GM19372 (cell line): ENCODE results near the gene NAP1L4.
"Not testable (repeated sequence)": the region's sequence is repeated elsewhere in the genome, so short reads cannot be mapped to it uniquely, and the experiment has no call there.

Source experiments
- ATAC-seq: cut with Tn5 transposase; IDR thresholded peaks from one replicate; pipeline ENCODE4 v1.9.1; 2021; ENCODE audit warnings: mild to moderate bottlenecking, low read depth, moderate library complexity; ENCODE audit not compliant: unreplicated experiment

NAP1L4 gene

DNA sequence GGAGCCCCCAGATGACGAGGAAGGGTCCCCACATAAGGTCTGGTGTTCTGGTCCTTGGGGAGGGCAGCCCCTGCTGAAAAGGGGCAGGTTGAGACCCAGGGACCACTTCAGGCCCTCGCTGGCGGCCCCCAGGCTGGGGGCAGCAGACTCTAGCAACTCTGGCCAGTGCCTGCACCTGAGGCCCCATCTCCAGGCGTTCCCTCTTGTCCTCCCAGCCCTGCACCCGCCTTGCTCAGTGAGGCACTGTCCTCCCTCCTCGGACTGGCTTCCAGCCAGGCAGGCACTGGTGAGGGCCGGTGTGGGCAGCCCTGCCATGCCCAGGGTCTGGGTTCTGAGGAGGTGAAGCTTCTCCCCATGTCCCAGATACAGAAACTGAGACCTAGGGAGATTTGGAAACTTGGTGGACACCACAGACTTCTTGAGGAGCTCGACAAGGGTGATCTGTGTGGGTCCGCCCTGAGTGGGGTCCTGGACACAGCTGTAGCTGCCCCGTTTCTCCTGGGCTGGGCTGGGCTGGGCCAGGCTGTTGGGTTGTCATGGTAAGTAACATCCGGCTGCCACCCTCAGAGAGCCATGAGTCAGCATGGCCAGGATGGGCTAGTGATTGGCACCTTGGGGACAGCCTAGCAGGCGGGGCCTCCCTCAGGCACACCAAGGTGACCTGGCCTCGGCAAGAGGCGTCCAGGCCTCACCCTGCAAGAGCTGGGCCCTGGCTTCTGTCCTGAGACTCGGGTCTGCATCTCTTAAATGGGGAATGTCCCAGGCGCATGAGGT is 51.8 kb downstream of the NAP1L4 start:
- ATAC-seq: no peak

DNA sequence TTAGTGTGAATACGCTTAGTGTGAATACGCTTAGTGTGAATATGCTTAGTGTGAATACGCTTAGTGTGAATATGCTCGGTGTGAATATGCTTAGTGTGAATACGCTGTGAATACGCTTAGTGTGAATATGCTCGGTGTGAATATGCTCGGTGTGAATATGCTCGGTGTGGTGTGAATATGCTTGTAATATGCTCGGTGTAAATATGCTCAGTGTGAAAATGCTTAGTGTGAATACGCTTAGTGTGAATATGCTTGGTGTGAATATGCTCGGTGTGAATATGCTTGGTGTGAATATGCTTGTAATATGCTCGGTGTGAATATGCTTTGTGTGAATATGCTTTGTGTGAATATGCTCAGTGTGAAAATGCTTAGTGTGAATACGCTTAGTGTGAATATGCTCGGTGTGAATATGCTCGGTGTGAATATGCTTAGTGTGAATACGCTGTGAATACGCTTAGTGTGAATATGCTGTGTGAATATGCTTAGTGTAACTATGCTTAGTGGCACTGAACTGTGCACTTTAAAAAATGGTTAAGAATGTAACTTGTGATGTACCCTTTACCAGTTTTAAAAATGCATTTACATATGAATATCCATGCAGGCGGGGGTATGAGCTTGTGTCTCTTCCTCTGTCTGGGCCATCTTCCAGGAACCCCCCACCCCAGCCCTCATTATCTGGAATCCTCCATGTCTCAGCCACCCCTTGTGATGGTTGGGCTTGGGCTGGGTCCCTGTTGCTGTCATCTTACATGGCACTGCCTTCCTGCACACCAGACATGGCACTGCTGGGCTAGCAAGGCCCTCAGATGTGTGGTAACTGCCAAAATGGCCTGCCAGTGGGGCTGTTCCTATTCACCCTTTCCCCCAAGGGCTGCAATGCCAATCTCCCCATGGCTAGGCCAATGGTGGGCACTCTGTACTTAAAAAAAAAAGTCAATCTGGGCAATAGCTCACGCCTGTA is 53.4 kb downstream of the NAP1L4 start:
- ATAC-seq: not testable (repeated sequence)

DNA sequence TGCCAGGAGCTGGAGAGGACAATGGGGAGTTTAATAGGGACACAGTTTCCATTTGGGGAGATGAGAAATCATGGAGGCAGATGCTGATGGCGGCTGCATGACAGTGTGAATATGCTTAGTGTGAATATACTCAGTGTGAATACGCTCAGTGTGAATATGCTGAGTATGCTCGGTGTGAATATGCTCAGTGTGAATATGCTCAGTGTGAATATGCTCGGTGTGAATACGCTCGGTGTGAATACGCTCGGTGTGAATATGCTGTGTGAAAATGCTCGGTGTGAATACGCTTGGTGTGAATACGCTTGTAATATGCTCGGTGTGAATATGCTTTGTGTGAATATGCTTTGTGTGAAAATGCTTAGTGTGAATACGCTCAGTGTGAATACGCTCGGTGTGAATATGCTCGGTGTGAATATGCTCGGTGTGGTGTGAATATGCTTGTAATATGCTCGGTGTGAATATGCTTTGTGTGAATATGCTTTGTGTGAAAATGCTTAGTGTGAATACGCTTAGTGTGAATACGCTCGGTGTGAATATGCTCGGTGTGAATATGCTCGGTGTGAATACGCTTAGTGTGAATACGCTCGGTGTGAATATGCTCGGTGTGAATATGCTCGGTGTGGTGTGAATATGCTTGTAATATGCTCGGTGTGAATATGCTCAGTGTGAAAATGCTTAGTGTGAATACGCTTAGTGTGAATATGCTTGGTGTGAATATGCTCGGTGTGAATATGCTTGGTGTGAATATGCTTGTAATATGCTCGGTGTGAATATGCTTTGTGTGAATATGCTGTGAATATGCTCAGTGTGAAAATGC is 54.3 kb downstream of the NAP1L4 start:
- ATAC-seq: not testable (repeated sequence)

DNA sequence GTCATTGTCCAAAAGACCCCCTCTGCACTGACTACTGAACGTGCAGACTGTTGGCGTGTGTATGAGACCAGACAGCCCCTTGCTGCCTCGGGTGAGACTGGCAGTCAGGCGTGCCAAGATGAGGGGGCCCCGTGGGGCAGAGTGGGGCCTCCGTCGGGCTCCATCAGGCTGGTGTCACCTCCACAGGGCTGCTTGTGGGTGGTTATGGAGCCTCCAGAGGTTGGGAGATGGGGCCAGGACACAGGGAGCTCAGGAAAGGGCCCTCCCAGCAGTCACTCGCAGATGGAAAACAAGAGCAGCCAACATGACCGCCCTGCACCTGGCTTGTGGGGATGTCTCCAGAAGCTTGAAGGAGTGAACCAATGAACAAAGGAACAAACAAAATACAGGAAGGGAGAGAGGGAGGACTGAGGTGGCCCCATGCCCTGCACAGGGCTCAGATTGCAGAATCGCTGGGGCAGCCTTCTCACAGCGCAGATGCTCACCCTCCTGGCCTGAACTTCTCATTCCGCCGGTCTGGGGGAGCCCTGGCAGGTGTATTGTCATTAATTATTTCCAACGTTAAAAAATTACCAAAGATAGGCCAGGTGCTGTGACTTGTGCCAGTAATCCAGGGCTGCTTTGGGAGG is 57.4 kb downstream of the NAP1L4 start:
- ATAC-seq: no peak

DNA sequence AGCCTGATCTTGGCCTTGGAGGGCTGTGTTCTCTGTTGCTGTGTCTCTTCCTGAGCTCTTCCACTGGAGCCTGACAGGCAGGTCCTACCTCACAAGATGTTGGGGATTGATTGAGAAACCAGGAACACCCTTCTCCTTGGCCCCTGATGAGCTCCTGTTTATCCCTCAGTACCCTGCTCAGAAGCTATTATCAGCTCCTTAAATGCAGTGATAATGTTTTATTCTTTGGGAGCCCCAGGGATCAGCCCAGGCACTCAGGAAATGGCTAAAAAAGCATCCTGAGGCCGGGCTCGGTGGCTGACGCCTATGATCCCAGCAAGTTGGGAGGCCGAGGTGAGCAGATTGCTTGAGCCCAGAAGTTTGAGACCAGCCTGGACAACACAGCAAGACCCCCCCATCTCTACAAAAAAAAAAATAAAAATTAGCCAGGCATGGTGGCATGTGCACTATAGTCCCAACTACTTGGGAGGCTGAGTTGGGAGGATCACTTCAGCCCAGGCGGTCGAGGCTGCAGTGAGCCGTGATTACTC is 58.0 kb downstream of the NAP1L4 start:
- ATAC-seq: no peak

DNA sequence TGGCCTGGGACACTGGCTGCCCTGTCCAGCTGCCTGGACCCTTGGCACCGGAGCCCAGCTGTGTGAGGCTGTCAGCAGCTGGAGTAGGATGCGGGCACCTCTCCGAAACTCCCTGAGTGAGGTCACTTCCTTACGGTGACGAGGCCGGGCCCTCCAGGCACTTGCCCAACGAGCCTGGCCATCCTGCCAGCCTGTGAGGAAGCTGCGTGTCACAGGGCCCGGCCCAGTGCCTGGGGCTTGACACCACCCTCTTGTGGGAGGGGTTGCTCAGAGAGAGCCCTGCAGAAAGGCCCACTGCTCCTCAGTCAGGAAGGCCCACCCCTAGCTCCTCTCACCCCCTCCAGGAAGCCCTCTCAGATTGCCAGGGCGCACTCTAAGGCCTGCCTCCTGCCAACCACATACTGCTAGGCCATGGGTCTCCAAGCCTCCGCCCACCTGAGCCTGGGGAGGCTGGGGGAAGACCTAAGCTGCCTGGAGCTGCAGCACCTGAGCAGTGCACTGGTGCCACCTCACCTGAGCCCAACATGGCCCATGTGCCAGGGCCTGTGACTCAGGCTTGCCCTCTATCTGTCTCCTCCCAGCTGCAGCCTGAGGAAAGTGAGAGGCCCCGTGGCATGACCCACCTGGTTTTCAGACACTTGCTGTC is 58.6 kb downstream of the NAP1L4 start:
- no peak for ATAC-seq

DNA sequence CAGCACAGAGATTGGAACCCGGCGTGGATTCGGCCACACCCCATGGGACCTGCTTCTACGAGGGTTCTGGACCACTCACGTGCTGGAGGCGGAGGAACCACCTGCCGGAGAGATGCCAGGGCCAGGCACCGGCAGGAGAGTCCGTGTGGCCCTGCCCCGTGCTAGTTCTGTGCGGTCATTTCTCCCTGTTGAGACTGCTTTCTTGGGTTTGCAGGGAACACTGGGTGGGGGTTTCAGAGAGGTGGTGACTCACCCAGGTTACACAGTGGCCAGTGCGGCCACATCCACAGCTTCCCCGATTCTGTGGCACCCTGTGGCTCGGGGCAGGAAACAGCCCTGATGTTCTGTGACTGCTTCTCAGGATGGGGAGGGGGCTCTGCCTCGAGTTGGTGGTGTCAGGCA is 59.3 kb downstream of the NAP1L4 start:
- ATAC-seq: no peak

DNA sequence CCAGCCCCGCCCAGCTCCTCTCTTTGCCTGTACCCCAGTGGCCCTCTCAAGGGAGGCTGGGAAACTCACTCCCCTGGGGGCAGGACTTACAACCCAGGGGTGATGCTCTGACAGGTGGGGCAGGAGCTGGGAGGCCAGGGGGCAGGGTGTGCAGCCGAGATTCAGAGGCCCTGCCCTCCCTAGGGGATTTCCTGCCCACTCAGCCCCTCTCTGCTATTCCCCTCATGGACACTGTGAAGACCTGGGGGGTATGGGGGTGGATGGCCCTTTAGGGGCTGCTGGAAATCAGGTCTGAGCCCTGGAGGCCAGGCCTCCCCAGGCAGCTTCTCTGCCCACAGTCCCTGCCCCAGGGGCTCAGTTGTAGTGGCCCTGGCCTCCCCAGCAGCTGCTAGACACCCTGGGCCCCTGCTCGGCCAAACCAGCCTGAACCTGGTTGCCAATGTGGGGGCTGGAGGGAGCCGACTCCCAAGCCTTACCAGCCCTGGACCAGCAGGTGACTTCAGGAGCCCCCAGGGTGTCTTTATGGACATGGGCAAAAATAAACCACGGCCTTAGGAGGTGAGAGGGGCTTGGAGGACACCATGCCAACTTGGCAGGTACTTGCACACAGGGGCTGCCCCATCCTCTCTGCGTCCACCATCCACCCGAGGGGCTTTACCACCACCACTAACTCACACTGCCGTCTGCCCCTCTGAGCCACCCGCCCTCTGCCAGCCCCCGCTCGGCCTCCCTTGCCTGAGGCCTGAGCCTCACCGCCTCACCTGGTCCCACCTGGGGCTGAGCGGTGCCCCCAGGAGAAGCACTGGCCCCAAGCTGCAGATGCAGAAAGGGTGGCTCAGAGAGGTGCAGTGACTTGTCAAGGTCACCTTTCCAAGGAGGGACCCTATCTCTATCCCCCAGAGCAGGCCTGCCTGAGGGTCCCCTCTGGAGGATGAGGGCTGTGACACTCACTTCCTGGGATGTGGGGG is 60.1 kb downstream of the NAP1L4 start:
- ATAC-seq: no peak

DNA sequence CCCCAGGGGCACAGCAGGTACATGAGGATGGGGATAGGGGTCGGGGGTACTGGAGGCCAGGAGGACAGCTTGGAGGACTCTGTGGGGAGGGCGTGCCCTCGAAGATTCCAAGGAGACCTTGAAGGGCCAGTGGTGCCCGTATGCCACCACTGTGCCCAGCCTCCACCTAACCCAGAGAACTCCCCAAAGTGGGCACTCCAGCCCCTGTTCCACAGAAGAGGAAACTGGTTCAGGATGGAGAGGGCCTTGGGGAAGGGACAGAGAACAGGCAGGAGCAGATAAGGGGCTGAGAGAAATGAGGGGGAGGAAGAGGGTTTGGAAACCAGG is 60.7 kb downstream of the NAP1L4 start:
- no peak for ATAC-seq

DNA sequence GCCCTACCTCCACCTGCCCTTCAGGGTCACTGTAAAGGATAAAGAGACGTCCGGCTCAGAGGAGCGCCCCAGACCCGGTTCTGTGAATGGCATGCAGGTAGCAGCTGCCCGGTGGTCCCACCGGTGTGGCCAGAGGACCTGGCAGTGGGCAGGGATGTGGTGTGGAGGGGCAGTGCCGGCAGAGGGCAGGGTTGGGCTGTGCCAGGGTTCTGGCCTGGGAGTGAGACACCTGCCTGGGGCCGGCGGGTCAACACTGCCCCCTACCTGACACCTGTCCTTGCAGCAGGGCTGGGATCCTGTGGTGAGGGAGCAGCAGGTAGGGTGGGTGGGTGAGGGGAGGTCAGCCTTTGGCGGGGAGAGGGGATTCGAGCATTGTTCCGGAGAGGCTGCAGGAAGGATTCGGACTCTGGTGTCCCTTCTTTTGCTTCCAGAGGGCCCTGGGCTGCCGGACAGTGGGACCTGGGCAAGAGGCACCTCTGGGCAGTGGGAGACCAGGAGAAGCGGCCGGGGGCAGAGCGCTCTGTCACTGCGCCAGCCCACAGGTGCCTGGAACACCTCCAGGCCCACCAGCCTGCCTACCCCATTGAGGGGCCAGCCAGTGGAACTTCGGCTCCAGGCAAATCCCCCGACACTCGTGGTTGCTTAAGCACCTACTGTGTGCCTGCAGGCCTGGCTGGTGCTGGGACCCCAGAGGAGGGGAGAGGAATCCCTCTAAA is 61.3 kb downstream of the NAP1L4 start:
- no peak for ATAC-seq

DNA sequence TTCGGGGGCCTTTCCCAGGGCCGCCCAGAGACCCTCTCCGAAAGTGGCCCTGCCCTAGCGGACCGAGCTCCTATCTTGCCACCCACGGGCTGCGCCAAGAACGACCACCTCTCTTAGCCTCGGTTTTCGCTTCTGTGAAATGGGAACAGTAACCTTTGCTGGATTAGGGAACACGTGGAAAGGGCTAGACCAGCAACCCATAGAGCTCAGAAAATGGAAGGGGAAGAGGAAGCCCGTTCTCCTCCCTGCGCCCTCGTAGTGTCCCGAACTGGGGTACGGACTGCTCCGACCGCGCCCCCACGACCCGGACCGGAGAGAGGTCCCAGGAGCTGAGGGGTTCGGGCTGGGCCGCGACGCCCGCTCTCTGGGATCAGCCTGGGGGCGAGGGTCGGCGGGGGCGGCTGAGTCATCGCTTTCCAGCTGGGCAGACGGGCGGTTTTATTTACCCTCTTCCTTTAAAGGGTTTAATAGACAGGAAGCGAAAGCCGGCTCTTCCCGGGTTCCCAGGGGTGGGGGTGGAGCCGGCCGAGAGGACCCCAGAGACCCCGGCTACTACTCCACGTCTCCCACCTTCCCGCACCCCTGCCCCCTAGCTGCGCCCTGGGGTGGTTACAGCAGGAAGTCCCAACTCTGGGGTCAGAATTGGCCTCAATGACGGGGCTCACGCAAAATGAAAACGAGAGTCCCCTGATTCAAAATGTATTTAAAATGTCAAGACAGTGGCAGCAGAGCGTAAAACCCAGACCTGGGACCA is 62.0 kb downstream of the NAP1L4 start:
- no peak for ATAC-seq

DNA sequence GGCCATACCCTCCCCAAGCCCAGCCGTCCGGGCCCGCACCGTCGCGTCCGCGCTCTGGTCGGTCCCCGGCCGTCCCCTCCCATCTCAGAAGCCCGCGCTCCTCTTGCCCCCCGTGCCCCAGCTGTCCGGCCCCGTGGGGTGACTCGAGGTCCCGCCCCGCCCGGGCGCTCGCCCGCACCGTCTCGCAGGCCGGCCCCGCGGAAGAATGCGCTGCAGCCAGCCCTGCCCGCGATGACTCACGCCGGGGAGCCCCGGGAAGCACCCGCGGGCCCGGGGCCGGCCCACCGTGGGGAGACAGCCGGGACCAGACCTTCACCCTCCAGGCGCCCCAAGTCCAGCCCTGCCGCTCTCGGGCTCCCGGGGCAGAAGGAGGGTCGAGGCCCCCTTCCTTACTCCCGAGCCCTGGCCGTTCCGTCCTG is 62.6 kb downstream of the NAP1L4 start:
- no peak for ATAC-seq

DNA sequence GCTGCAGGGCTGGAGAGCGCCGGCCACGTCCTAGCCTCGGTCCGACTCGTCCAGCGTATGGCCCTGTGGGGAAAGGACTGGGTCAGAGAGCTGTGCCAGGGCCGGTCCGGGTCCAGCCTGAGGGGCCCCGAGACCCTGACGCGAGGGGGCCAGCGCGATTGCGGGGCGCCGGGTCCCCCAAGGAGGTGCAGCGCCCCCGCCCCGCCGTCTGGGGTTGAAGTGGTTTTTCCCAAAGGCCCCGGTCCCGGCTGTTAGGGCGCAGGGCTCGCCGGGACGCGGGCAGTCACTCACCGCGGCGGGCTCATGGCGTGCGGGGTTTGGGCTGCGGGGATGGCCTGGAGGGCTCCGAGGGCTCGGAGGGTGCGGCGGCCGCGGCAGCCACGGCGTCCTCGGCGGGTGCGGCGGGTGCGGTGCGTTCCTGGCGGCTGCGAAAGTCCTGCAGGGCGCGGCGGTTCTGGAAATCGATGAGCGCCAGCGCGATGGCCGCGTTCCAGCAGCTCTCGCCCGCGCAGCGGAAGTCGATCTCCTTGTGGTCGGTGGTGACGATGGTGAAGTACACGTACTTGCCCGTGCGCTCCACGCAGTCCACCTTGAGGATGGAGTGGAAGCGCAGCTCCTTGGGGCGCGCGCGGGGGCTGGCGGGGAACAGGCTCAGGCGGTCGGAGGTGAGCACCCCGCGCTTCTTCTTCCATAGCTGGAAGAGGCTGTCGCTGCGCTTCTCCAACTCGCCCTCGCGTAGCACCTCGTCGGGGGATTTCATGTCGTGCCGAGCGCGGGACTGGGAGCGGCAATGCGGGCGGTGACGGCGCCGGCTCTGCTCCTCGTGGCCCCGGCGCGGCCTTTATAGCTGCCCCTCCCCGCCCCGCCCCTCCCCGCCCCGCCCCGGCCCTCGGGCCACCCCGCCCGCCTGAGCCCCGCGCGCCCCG is 63.3 kb downstream of the NAP1L4 start, which contains the start of gene PHLDA2:
Gene PHLDA2 (minus strand): TSS at position 816 of the 926 bp plus-strand sequence. CDS start 56 bp downstream, at position 760.
- no peak for ATAC-seq

DNA sequence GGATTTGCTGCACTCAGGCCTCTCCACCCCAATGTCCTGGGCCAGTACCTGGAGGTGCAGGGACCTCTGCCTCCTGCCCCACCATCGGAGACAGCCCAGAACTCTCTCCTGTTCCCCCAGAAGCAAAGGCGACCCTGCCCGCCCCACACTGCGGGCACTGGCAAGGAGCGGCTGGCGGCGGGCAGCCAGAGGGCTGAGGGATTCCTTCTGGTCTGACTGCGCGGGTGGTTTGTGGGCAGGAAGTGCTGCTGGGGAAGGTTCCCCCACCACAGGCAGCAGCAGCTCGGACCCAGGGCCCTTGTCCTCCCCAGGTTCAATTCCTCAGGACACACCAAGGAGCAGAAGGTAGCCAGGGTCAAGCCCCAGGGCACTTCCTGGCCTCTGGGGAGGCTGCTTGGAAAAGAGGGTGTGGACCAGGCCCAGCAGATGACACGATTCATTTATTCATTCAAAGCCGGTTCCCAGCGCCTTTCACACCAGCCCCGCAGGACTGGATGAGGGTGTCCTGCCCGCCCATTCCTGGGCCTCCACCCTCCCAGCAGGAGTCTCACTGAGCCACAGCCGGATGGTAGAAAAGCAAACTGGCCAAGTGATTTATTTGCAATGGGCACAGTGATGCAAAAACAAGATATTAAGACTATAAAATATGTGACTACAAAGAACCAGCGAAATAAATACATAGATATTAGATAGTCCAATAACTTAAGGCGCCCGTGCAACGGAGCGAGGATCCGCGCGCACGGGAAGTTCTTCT is 64.1 kb downstream of the NAP1L4 start:
- no peak for ATAC-seq

DNA sequence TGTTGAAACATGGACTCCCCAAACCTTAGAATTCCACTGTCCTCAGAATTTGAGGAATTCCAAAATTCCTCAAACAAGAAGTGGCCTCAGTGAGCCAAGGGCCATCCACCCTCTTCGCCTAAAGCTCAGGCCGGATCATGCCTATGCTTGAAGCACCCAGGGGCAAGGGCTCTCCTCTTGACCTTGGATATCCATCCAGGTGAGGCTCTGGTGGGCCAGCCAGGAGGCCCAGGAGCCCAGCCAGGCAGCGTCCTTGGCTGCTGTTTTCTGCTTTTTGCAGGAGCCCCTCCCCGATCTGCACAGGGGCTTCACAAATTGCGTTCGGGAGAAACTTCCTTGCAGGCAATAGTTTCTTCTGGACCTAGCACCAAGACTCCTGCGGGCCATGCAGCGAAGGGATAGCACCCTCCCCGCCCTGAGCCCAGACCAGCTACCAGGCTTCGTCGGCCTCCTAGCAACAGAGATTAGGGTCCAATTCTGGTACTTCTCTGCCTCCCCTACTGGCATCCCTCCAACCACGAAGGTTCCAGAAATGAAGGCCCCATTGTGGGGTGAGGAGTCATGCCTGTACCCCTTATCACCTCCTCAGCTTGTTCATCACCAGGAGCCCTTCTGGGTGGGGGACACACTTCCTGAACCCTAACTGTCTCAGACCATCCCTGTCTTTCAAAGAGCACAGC is 64.9 kb downstream of the NAP1L4 start:
- ATAC-seq: no peak
